HG03159 (cell line): ENCODE measurements around the gene SPRR5.

Experiments used
- ATAC-seq: cut with Tn5 transposase; IDR thresholded peaks from one replicate; pipeline ENCODE4 v1.9.1; 2021; ENCODE audit warnings: mild to moderate bottlenecking, moderate library complexity; ENCODE audit not compliant: unreplicated experiment

SPRR5 gene

DNA sequence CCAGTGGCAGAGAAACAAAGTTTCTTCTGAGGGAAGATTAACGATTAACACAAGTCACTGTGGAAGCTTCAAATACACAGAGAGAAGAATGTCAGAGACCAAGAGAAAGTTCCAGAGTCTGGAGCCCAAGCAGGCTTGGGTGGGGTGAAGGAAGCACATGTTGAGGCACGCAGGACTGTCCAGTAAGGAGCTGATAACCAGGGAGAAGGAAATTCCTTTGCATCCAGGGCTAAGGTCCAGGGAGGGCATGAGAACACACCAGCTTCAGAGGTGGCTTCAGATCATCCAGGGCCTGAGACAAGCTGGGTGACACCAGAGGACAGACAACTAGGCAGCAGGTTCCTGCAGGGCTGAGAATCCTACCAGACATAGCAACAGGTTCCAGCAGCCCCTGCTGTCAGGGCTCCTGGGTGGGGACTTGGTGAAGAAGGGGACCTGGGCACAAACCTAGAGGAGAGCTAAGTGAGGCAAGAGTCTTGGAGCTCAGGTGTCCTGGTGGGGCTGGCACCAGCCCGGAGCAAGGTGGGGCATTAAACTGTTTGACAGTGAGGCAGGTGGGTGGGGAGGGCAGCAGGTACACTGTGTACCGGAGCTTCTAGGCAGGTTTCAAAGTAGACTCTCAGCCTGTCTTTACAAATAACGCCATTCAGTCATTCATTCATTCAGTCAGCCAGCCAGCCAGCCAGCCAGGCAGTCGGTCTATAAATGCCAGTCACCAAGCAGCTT lies 34.3 kb downstream of the SPRR5 start:
- no peak for ATAC-seq

DNA sequence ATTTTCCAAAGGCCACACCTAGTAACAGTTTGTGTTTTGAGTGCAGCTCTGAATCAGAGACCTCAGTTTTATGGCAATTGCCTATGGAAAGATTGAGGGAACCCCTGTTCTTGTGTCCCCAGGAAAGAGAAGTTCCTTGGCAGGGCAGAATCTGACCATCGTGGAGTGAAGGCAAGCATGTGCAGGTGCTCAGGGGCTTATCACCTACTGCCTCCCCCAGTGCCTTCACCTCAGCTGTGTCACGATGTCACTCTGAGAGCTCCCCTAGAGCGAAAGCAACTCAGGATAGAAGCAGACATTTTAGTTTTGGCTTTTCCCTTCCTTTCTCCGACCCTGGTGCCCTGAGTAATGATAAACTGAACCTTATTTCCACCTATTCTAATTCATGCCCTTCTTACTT lies 35.1 kb downstream of the SPRR5 start:
- no peak for ATAC-seq

- no peak for ATAC-seq
Observed at GRCh38 chr1:152983234-152983633, 36.2 kb downstream of the SPRR5 start.

DNA sequence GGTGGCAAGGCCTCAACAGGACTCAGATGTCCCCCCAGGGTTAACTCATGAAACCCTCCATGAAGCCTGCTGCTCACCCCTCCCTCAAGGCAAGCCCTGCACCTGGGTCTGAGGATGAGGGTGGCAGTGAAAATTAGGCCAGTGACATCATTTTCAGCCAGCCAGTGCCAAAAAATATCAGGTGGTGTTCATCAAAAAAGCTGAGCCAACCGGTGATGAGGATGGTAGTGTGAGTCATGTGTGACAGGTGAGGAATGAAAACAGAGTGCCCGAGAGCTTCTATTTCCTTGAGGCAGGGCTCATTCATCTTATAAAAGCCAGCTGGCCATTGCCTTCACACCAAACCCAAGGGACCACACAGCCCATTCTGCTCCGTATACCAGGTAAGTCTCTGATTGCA lies 36.7 kb downstream of the SPRR5 start, which contains the start of gene SPRR1A:
Gene SPRR1A (plus strand): TSS at position 339 of the 400 bp plus-strand sequence. CDS start 1,150 bp downstream, outside the sequence.
- no peak for ATAC-seq

GRCh38 chr1:152986578-152986977 lies 39.6 kb downstream of the SPRR5 start:
- no peak for ATAC-seq

GRCh38 chr1:152993186-152993585 lies 46.2 kb downstream of the SPRR5 start:
- ATAC-seq = no peak

- no peak for ATAC-seq
Observed at GRCh38 chr1:152995842-152996241, 48.8 kb downstream of the SPRR5 start.

- ATAC-seq = no peak
Observed at GRCh38 chr1:152996633-152997400, 49.8 kb downstream of the SPRR5 start.

- no peak for ATAC-seq
Observed at GRCh38 chr1:152997901-152998300, 50.9 kb downstream of the SPRR5 start.

DNA sequence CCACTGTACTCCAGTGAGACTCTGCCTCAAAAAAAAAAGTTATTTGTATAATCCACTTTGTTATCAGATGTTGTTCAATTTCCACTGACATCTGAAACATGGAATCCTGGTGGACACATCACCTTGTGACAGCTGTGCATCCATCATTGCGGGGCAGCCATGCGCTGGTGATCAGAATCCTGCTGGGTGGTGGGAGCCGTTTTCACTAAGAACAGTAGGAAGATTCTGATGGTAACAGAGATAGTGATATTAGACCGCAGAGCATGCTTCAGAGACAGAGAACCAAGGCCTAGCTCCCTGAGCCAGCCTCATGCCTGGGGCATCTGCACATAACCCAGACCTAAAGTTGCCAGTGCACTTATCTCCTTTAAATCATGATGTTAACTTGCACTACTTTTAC lies 51.5 kb downstream of the SPRR5 start:
- no peak for ATAC-seq
